PC-9 (cell line): ENCODE results near the gene ANKRD9.

Source experiments
- CTCF ChIP-seq: fragments of 200-600 bp; sonication (generic); conservative IDR thresholded peaks from 2 replicates; pipeline ENCODE4 v1.6.1; 2017; ENCODE audit warnings: mixed run types, antibody characterized with exemption, mild to moderate bottlenecking, moderate library complexity
- EZH2 ChIP-seq: fragments of 200-600 bp; sonication (generic); IDR thresholded peaks from 2 replicates; pipeline ENCODE4 v1.8.0; 2017; ENCODE audit warnings: antibody characterized with exemption, low read depth

GRCh38 chr14:102505000-102505619, 4.5 kb downstream of the ANKRD9 start:
- TF ChIP-seq EZH2 (no peak), CTCF (no peak)
